HCT116 (cell line): ENCODE results near the gene TRIM56. TPM values are rescaled to one million over a fixed set of nuclear protein-coding genes. Genes with fewer than 3 reads are reported as not detected.
"Not testable (repeated sequence)": the region's sequence is repeated elsewhere in the genome, so short reads cannot be mapped to it uniquely, and the experiment has no call there.

Experiments
- ATAC-seq: fragments of 200-7000 bp; cut with Tn5 transposase; 2 replicates; pipeline ENCODE4 v1.9.1; 2020; ENCODE audit warnings: mild to moderate bottlenecking, moderate library complexity
- BruUV-seq: library from RNA; stranded (reverse); fragments of 400-500 nt; replicated peaks from 2 replicates; lab custom pipeline; 2021; lab: Mats Ljungman, UMichigan
- CTCF ChIA-PET: fragments of 300-600 bp; sonication (Branson Sonifier 250); formaldehyde crosslinking; loops from one replicate; lab custom pipeline; 2021; ENCODE audit warnings: antibody characterized with exemption; lab: Charles Lee
- POLR2A ChIA-PET: fragments of 300-600, 350-600 bp; sonication (Branson Sonifier 250); formaldehyde crosslinking; loops from one replicate; lab custom pipeline; 2021; ENCODE audit warnings: antibody characterized with exemption; lab: Charles Lee
- RAD21 ChIA-PET, 2 experiments: fragments of 300-600 bp; sonication (Branson Sonifier 250); formaldehyde crosslinking; loops; one replicate each; lab custom pipeline; 2023; ENCODE audit warnings: low total read pairs in 2 of 2; ENCODE audit not compliant: uncharacterized antibody in 2 of 2, unreplicated experiment in 2 of 2, low non-redundant PET in 1 of 2; lab: Charles Lee
- DNase-seq: peaks from one replicate; pipeline ENCODE4 v3.0.0-alpha.2; 2010; ENCODE audit warnings: low read depth, low spot score
- H2AFZ ChIP-seq: fragments of 200-600 bp; shearing (Covaris generic), sonication (generic); 2 replicates; pipeline ENCODE4 v1.6.1; 2017; ENCODE audit warnings: low read depth, mixed run types, mixed read lengths, antibody characterized with exemption, low read length; ENCODE audit not compliant: poor library complexity, severe bottlenecking
- H3K27ac ChIP-seq: 2 replicates; pipeline ENCODE4 v1.5.1; 2012; ENCODE audit warnings: low read depth, low read length
- H3K27me3 ChIP-seq: fragments of 200-600 bp; sonication (generic); 2 replicates; pipeline ENCODE4 v1.6.1; 2016; ENCODE audit warnings: mixed run types, low read length, mixed read lengths; ENCODE audit not compliant: insufficient read depth
- H3K36me3 ChIP-seq, 2 experiments: fragments of 200-500 bp in 1 of 2; fragments of 200-600 bp in 1 of 2; sonication (Bioruptor generic) in 1 of 2; sonication (generic) in 1 of 2; 2 replicates each; pipeline versions ENCODE4 v1.5.1 to v1.6.1; 2014 to 2016; ENCODE audit warnings: low read length in 2 of 2, inconsistent platforms in 1 of 2, mixed read lengths in 1 of 2, mixed run types in 1 of 2; ENCODE audit not compliant: insufficient read depth in 2 of 2, control insufficient read depth in 1 of 2
- H3K4me1 ChIP-seq, 2 experiments: fragments of 200-600 bp in 1 of 2; sonication (generic) in 1 of 2; 2 replicates each; pipeline versions ENCODE4 v1.5.1 to v1.6.1; 2012 to 2017; ENCODE audit warnings: low read length in 2 of 2, inconsistent platforms in 1 of 2, mild to moderate bottlenecking in 1 of 2, mixed read lengths in 1 of 2, mixed run types in 1 of 2, moderate library complexity in 1 of 2; ENCODE audit not compliant: insufficient read depth in 2 of 2, control insufficient read depth in 1 of 2
- H3K4me2 ChIP-seq: fragments of 200-600 bp; sonication (generic); 2 replicates; pipeline ENCODE4 v1.6.1; 2017; ENCODE audit warnings: mixed run types, low read length, mixed read lengths
- H3K4me3 ChIP-seq, 2 experiments: fragments of 200-600 bp in 1 of 2; sonication (generic) in 1 of 2; replicated peaks in 1 of 2; 2 replicates each; pipeline ENCODE4 v1.5.1; 2011 to 2016; ENCODE audit warnings: low read length in 2 of 2, control low read depth in 1 of 2, low read depth in 1 of 2, mild to moderate bottlenecking in 1 of 2, mixed read lengths in 1 of 2, mixed run types in 1 of 2
- H3K79me2 ChIP-seq: fragments of 200-600 bp; sonication (generic); 2 replicates; pipeline ENCODE4 v1.6.1; 2017; ENCODE audit warnings: mild to moderate bottlenecking, mixed run types, low read length, moderate library complexity, mixed read lengths; ENCODE audit not compliant: insufficient read depth
- H3K9ac ChIP-seq: fragments of 200-600 bp; sonication (generic); 2 replicates; pipeline ENCODE4 v1.6.1; 2016; ENCODE audit warnings: low read length, mixed read lengths
- H3K9me2 ChIP-seq: fragments of 200-600 bp; sonication (generic), shearing (Covaris generic); 2 replicates; pipeline ENCODE4 v1.6.1; 2017; ENCODE audit warnings: mixed run types, mild to moderate bottlenecking, moderate library complexity; ENCODE audit not compliant: insufficient read depth
- H3K9me3 ChIP-seq, 2 experiments: fragments of 200-500 bp in 1 of 2; fragments of 200-600 bp in 1 of 2; sonication (Bioruptor generic) in 1 of 2; sonication (generic) in 1 of 2; 2 replicates each; pipeline ENCODE4 v1.6.1; 2014 to 2017; ENCODE audit warnings: low read length in 2 of 2, mixed read lengths in 2 of 2, inconsistent platforms in 1 of 2, low read depth in 1 of 2, mild to moderate bottlenecking in 1 of 2, mixed run types in 1 of 2, moderate library complexity in 1 of 2; ENCODE audit not compliant: control insufficient read depth in 1 of 2, insufficient read depth in 1 of 2
- H4K20me1 ChIP-seq: fragments of 200-600 bp; sonication (generic), shearing (Covaris generic); 2 replicates; pipeline ENCODE4 v1.6.1; 2017; ENCODE audit warnings: mixed run types, mild to moderate bottlenecking, moderate library complexity; ENCODE audit not compliant: insufficient read depth
- ELF1 ChIP-seq: IDR thresholded peaks from 2 replicates; pipeline ENCODE4 v1.6.1; 2012; ENCODE audit warnings: low read depth, borderline replicate concordance
- MAX ChIP-seq: IDR thresholded peaks from 2 replicates; pipeline ENCODE4 v1.6.1; 2012
- REST ChIP-seq: IDR thresholded peaks from 2 replicates; pipeline ENCODE4 v1.6.1; 2012; ENCODE audit warnings: low read depth
- SRF ChIP-seq: IDR thresholded peaks from 2 replicates; pipeline ENCODE4 v1.6.1; 2012; ENCODE audit warnings: low read depth
- ZBTB33 ChIP-seq: IDR thresholded peaks from 2 replicates; pipeline ENCODE4 v1.6.1; 2011; ENCODE audit warnings: mild to moderate bottlenecking, low read length, moderate library complexity; ENCODE audit not compliant: insufficient replicate concordance; ENCODE audit errors: extremely low read depth
- intact Hi-C: fragments of 100-400 bp; cut with micrococcal nuclease; formaldehyde crosslinking; loops from 2 replicates; pipeline ENCODE4 v1.10.0; 2022
- total RNA-seq: library from RNA; stranded (reverse); gene quantifications from one replicate; pipeline ENCODE4 v1.2.1, GENCODE V29; 2021; ENCODE audit not compliant: unreplicated experiment

TRIM56 gene
- total RNA-seq, 1 experiment from 2014 or later: 25.9 TPM

GRCh38 chr7:101129603-101130117, 44.4 kb downstream of the TRIM56 start:
- Histone ChIP-seq H3K9ac (no peak overlapping the region), H3K27me3 (no peaks in the 10 kb centered on the region), H2AFZ (no peak overlapping the region), H3K9me2 (no peaks in the 10 kb centered on the region), H4K20me1 (no peaks in the 10 kb centered on the region), H3K4me2 (no peak overlapping the region), H3K36me3 (peaks cover 0 to 5% of the 10 kb centered on the region in 2 experiments; a peak in 1 of 4 replicates), H3K27ac (no peak overlapping the region), H3K4me1 (peaks cover 31 to 50% of the 10 kb centered on the region in 2 experiments), H3K79me2 (no peaks in the 10 kb centered on the region), H3K9me3 (no peaks in the 10 kb centered on the region), H3K4me3 (no peak overlapping the region)
- ChIA-PET POLR2A (no interaction called here), CTCF (interaction anchor here (0.7 kb wide), 1 partner anchor 13 kb away, joined by 3 read pairs; no protein-coding TSS in a partner anchor), RAD21 (no interaction called here)
- DNase-seq (no peak), ATAC-seq (no peak)
- TF ChIP-seq MAX (no peak), ELF1 (no peak), ZBTB33 (no peak), SRF (no peak), REST (no peak)
- intact Hi-C loops: no loop called here
- no TSS peak for BruUV-seq

- H3K4me2 ChIP-seq, ATAC-seq, BruUV-seq, RAD21 ChIA-PET, H3K79me2 ChIP-seq, H3K4me3 ChIP-seq, intact Hi-C loops, H3K9me2 ChIP-seq, POLR2A ChIA-PET, H2AFZ ChIP-seq, H3K9me3 ChIP-seq, H4K20me1 ChIP-seq, H3K9ac ChIP-seq, H3K27ac ChIP-seq, DNase-seq, H3K36me3 ChIP-seq, H3K27me3 ChIP-seq: not testable (repeated sequence)
- H3K4me1 ChIP-seq: peaks cover 5 to 36% of the 10 kb centered on the region in 2 experiments
- CTCF ChIA-PET: interaction anchor here (2.7 kb wide), 1 partner anchor 11 kb away, joined by 12 read pairs; no protein-coding TSS in a partner anchor
Observed at GRCh38 chr7:101132626-101133600, 47.6 kb downstream of the TRIM56 start.
